H1 (cell line): Measurements from ENCODE around the gene RHBDF1. TPM values are rescaled to one million over a fixed set of nuclear protein-coding genes. Genes with fewer than 3 reads are reported as not detected.
A peak's percentile ranks its signal among the peaks of the same experiment; 100 is the strongest.

Experiments
- CBX8 ChIP-seq: fragments of 300-800, 300-1000 bp; sonication (generic); IDR thresholded peaks from 2 replicates; pipeline ENCODE4 v1.7.1; 2016; ENCODE audit warnings: low read depth, low read length, borderline replicate concordance
- CEBPB ChIP-seq: IDR thresholded peaks from 2 replicates; pipeline ENCODE4 v1.6.1; 2012; ENCODE audit warnings: low read depth, low read length
- KDM5A ChIP-seq: fragments of 200-600 bp; IDR thresholded peaks from 2 replicates; pipeline ENCODE4 v1.7.1; 2012; ENCODE audit warnings: mild to moderate bottlenecking, low read length, inconsistent platforms, mixed read lengths
- NANOG ChIP-seq: IDR thresholded peaks from 2 replicates; pipeline ENCODE4 v1.6.1; 2011; ENCODE audit warnings: low read length, low read depth, mild to moderate bottlenecking, inconsistent platforms; ENCODE audit not compliant: insufficient read depth, poor library complexity, severe bottlenecking
- NRF1 ChIP-seq: IDR thresholded peaks from 2 replicates; pipeline ENCODE4 v1.6.1; 2011; ENCODE audit warnings: mild to moderate bottlenecking, low read depth, low read length, improper control_type of control experiment
- SIRT6 ChIP-seq: IDR thresholded peaks from one replicate; pipeline ENCODE4 v1.7.1; 2012; ENCODE audit warnings: low read length, inconsistent platforms
- SP4 ChIP-seq: IDR thresholded peaks from 2 replicates; pipeline ENCODE4 v1.6.1; 2012; ENCODE audit warnings: low read length, inconsistent platforms
- TCF12 ChIP-seq: IDR thresholded peaks from 2 replicates; pipeline ENCODE4 v1.6.1; 2011; ENCODE audit warnings: low read depth, mild to moderate bottlenecking, low read length
- YY1 ChIP-seq: IDR thresholded peaks from 2 replicates; pipeline ENCODE4 v1.6.1; 2011; ENCODE audit warnings: low read depth, mild to moderate bottlenecking, low read length
- ZNF274 ChIP-seq: IDR thresholded peaks from 2 replicates; pipeline ENCODE4 v1.7.0; 2012; ENCODE audit warnings: low read length, borderline replicate concordance; ENCODE audit errors: extremely low read depth
- polyA plus RNA-seq, 7 experiments: library from polyadenylated mRNA; depleted of rRNA in 3 of 7; stranded (reverse) in 5 of 7; unstranded in 2 of 7; fragments of >200 nt in 5 of 7; fragments of 200-250 nt in 2 of 7; gene quantifications; 1 replicate in 5 of 7; 2 replicates in 1 of 7; 4 replicates in 1 of 7; pipeline versions ENCODE4 v1.2.1 to v1.2.3, GENCODE V29; 2011 to 2013; ENCODE audit warnings: missing spikeins in 2 of 7, mixed read lengths in 2 of 7
- total RNA-seq: library from RNA; stranded (reverse); fragmentation: NEBNext Ultra II Directional; extraction: Animal tissue kit (Norgen Biotek cat#: 25700); gene quantifications from 2 replicates; pipeline ENCODE4 v1.2.1, GENCODE V29; 2021

Gene RHBDF1
- total and polyA plus RNA-seq, 2 of the 8 experiments (the other 6 are each of a cell fraction or from before 2014, with no cell fraction given) = 37.4 to 51.6 TPM

- TF ChIP-seq KDM5A = no peak
- TF ChIP-seq NANOG = no peak
- no peak for TF ChIP-seq SP4
- no peak for TF ChIP-seq SIRT6
- TF ChIP-seq ZNF274 = no peak
- no peak for TF ChIP-seq NRF1
- TF ChIP-seq YY1 = no peak
- no peak for TF ChIP-seq TCF12
- TF ChIP-seq CEBPB = peak; percentile 100
- no peak for TF ChIP-seq CBX8
Observed at GRCh38 chr16:75580-76501, 3.4 kb upstream of the RHBDF1 start (continued).
